ENCODE results near the gene SF3A2.

The SF3A2 gene

DNA sequence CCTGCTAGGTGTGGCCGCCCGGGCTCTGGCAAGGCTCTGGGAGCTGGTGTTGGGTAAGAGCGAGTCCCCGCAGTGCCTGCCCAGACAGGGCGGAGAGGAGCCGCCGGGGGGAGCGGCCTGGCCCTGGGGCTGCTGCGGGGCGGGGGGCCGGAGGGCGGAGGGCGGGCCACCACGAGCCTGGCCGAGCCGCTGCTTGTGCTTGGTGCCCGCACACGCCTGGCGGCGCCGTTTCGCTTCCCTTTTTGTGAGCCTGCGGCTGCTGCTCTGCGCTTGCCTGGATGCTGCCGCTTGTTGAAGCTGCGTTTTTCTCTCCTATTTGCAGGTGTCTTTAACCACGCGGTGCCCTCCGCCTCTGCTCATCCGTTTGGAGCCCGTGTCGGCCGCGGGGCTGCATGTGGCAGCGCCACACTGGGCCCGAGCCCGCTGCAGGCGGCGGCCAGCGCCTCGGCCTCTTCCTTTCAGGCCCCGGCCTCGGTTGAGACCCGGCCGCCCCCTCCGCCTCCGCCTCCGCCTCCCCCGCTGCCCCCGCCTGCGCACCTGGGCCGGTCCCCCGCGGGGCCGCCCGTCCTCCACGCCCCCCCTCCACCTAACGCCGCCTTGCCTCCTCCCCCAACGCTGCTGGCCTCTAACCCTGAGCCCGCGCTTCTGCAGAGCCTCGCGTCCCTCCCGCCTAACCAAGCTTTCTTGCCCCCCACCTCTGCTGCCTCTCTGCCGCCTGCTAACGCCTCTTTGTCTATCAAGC is 9.0 kb upstream of the SF3A2 start:
- DNase-seq = no peak

DNA sequence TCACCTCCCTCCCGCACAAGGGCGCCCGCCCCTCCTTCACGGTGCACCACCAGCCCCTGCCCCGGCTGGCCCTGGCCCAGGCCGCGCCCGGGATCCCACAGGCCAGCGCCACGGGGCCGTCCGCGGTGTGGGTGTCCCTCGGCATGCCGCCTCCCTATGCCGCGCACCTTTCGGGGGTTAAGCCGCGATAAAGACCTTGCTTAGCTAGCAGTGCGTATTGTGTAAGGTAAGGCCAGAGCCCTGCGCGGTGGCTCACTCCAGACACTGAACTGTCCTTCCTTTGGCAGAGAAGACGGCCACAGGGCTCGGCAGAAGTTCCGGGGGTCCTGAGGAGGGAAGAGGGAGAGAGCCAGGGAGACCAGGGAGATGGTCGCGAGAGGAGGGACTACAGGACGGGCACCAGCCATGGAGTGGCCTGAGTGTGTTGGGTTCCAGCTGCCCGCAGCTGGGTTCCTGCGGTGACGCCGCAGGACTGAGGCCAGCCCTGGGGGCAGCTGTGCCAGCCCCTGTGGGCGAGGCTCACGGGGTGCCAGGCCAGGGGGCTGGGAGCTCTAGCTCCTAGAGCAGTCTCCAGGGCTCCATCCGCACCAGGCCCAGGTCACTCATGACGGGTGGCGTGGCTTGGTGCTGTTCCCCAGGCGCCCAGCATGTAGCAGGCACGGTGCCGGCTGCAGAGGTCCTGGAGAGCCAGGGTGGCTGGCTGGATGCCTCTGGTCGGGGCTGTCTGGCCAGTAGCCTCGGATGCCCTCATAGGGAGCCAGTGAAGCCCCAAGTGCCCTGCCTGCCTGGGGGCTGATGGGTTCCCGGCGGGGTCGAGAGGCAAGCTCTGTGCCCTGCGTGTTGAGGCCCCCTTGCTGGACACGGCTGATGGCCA is 8.2 kb upstream of the SF3A2 start:
- DNase-seq = no peak

DNA sequence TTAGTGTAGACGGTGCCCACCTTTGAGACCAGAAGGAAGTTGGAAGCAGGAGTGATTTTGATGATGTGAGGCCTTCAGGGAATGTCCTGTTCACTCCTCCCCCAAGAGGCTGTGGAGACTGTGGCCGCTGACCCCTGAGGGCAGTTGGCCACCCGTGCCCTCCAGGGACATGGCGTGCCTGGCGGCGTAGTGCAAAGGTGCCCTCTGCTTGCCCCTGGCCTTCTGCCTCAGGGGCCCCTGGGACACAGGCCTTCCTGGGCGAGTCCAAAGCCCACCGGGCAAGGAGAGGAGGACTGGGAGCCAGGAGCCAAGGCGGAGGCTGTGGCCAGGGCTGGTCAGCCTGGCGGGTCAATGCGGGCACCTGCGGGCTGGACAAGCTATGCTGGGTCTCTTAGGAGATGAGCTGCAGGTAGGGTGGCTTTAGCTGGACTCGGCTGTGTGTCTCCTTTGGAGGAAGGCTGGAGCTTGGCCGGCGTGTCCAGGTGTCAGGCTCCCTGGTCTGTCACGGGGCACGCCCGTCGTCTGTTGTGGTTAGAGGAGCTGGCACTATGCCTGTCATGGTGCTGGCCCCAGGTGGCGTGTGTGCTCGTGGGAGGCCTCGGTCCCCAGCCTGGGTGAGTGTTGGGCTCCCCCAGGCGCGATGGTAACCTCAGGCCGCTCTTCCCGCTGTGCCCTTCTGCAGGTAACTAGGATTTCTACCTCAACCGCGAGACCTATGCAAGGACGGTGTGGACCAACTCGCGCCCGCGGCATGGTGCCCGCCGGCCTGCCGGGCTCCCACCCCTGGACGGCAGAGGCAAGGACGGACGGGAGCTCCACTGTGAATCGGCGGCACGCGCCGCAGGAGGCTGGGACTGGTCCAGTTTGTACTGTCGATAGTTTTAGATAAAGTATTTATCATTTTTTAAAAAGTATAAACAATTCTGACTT is 7.3 kb upstream of the SF3A2 start:
- no peak for DNase-seq

- DNase-seq = no peak
Observed at GRCh38 chr19:2230033-2230531, 6.5 kb upstream of the SF3A2 start.

DNA sequence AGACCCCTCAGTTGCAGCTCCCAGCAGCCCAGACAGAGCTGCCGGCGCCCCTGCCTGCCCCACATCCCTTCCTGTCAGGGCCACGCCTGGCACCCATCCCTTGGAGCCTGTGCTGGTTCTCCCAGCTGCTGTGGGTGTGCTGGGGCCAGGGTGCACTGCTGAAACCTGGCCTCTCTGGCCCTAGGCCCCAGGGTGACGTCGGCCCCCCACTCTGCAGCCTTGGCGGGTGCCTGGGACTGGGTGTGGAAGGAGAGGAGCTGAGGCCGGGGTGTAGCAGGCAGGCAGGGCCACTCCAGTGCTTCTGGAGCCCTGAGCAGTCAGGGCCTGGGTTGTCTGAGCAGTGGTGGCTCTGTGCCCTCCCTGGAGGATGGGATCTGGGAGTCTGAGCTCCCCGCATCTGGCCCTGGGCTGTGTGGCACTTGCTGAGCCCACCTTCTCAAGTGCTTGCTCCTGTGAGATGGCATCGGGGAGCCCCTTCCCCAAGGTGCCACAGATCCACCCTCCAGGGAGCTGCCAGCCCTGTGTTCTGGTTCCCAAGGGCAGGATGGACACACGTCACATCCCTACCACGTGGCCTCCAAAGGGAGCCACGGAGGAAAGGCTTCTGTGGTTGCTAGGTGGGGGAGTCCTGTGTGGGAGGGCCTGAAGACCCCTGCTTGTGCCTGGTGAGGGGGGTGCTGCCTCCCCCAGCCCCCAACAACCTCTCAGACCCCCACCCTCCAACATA is 5.7 kb upstream of the SF3A2 start:
- DNase-seq = no peak

- no peak for DNase-seq
Observed at GRCh38 chr19:2231621-2232221, 4.9 kb upstream of the SF3A2 start.

GRCh38 chr19:2232286-2233151 is 4.1 kb upstream of the SF3A2 start:
- DNase-seq = no peak

- no peak for DNase-seq
Observed at GRCh38 chr19:2233601-2234280, 2.9 kb upstream of the SF3A2 start.

GRCh38 chr19:2234996-2235380 is 1.6 kb upstream of the SF3A2 start:
- DNase-seq = no peak

DNA sequence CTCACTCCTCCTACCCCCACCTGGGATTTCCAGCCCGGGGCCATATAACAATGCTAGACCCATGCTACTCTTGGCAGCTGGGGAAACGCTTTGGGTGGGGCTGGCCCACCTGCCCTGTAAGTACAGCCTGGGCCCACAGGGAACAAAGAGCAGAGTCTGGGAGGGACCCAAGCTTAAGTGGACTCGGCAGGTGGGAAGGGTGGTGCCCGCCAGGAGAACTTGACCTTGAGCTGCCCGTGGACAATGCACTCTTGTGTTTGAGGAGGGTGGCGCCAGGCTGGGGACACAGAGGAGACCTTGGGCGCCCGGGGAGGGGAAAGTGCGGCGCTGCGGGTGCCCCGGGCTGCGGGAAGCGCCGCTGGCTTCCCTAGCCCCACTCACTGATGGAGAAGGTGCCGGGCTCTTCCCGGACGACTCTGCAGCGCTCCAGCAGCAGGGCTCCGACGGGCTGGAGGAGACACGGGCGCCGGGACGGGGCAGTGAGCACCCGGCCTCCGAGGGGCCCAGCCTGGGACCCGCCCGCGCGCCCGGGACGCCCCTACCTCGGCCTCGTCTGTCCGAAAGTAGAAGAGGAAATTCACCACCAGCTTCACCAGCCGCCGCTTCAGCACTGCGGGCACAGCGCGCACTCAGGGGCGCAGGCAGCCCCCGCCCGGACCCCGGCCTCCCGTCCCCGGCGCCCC is 1.1 kb upstream of the SF3A2 start:
- DNase-seq = peak; percentile 87

DNA sequence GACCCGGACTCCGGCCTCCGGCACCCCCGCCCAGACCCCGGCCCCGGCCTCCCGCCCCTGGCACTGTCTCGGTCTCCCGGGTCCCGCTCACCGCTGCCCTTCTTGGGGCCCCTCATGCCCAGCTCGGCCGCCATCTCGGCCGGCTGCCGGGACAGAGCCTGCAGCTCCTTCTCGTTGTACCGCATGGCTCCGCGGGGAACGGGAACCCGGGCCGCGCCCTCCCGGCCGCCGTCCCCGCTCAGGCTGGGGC is 635 bp upstream of the SF3A2 start:
- no peak for DNase-seq

DNA sequence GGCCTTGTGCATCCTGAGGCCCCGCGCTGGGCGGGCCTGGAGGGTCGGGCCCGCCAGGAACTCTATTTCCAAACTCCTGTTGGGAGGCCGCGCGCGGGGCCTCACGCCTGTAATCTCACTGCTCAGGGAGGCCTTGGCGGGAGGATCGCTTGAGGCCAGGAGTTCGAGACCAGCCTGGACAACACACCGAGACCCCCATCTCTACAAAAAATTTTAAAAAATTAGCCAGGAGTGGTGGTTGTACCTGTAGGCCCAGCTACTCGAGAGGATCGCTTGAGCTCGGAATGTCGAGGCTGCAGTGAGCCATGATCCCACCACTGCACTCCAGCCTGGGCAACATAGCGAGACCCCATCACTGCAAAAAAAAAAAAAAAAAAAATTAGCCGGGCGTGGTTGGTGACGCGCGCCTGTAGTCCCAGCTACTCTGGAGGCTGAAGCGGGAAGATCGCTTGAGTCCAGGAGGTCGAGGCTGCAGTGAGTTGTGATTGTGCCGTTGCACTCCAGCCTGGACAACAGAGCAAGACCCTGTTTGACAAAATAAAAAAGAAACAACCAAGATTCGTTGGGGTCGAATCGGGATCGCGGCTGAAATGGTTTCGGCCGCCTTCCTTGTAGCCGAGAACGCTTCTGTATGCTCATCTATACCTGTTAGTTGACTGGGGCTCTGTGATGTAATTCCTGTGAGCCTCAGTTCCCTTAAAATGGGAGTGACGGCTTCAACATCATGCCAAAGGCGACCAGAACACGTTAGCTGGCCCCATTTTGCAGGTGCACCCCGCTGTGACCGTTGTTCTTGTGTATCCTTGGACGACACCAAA is 636 bp downstream of the SF3A2 start:
- DNase-seq = no peak

- DNase-seq = no peak
Observed at GRCh38 chr19:2237869-2238153, 1.2 kb downstream of the SF3A2 start.

DNA sequence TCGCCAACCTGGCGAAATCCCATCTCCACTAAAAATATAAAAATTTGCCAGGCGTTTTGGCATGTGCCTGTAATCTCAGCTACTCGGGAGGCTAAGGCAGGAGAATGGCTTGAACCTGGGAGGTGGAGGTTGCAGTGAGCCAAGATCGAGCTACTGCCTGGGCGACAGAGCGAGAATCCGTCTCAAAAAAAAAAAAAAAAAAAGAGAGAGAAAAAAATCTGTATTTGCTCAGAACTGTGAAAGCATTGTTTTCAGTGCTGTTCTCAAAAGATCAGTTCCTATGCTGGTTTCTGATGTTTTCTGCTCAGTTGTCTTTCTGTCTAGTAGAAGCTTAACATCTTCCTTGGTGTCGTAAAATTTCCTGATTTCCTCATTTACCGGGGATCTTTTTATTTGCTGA is 2.5 kb downstream of the SF3A2 start:
- no peak for DNase-seq

- DNase-seq = no peak
Observed at GRCh38 chr19:2239771-2240770, 3.4 kb downstream of the SF3A2 start.

DNA sequence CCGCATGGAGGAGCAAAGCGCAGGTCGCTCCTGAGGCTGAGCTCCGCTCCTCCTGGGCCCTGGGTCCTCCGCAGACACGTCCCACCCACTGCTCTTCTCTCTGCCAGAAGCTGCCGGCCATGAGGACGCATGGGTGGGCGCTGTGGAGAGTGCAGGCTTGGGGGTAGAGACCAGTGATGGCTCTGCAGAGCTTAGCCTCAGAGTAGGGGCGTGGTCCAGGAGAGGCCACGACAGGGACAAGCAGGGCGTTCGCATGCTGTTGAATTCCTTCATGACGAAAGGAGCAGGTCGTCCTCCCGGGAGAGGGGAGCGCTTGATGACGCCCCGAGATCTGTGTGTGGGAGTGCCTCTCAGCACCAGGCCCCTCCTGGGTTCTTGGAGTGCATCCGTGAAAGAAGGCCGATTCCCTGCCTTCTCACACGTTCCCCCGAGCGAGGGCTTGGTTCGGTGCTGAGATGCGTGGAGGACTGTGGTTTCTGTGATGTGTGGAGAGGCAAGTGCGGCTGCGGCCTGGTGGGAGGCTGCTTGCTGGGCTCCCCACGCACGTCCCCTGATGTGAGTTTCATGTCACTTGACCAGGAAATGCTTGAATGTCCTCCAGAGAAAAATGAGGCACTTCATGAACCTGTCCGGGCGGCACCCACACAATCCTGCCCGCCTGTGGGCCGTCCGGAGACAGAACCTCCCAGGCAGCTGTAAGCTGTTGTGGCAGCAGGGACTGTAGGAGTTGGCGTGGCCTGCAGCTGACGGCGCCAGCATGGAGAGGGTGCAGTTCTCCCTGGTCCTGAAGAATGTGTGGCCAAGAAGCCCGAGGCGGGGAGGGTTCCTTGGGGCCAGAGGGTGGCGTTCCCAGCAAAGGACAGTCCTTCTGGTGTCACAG is 4.5 kb downstream of the SF3A2 start:
- DNase-seq = no peak

- no peak for DNase-seq
Observed at GRCh38 chr19:2242092-2242537, 5.5 kb downstream of the SF3A2 start.

Data from NCI-H2029 treated with DMSO at 0.1 percent for 48 hours (cell line).